ENCODE data around the gene CLCN1. TPM values are rescaled to one million over a fixed set of nuclear protein-coding genes. Genes with fewer than 3 reads are reported as not detected.
A peak's percentile ranks its signal among the peaks of the same experiment; 100 is the strongest.

Gene CLCN1
- total and polyA plus RNA-seq, 4 donors = not detected

DNA sequence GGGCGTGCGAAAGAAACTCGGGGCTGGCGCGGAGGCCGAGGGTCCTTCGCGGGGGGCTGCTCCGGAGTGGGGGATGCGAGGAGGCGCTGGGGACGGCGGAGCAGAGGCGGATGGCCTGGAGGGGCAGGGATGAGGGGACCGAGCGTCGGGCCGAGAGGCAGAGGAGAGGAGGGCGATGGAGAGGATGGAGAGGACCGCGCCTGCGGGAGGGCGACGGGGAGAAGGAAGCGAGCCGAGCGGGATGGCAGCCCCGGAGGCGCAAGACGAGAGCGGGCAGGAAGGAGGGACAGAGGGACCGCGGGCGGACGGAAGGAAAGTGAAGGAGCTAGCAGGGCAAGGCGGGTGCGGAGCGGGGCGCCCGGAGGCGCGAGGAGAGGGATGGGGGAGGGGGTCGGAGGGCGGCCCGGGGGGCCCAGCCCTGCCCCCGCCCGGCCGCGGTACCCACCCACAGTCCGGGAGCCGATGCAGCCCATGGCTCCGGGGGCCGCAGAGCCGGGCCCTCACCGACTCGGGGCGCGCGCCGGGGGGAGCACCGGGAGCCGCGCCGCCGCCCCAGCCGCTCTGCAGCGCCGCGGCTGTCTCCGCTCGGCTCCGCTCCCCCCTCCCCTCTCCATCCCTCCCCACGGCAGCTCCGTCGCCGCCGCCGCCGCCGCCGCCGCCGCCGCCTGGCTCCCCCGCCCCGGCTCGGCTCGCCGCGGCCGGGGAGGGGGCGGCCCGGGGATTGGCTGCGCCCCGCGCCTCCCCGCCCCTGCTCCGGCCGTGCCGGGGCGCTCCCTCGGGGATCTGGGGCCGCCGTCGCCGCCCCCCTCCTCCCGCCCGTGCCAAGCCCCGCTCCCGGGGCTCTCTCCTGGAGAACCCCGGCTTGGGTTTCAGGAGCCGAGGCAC, 46.5 kb downstream of the CLCN1 start, which contains the start of gene FAM131B:
FAM131B (minus strand) TSS at position 583 of the 885 bp plus-strand sequence; CDS start at position 473, 110 bp downstream.
- DNase-seq = peak in 1 of 2 donors; percentile 81
- H3K4me1 ChIP-seq (ENCODE audit: control insufficient read depth in 1 of 2, insufficient read depth in 2 of 2, low read length in 2 of 2) = no peaks in the 10 kb centered on the region
- no peak within 1 kb of the TSS for H3K27ac ChIP-seq (ENCODE audit: low read depth in 1 of 2, low read length in 2 of 2)
- WGBS, 2 donors = 0 to 1% methylated on average over 23 to 112 of the region's 112 CpGs
- intact Hi-C loops (cut with DNase I) = loop anchor here in 1 of 2 donors (5.0 kb wide), 1 partner anchor 55 kb away; no protein-coding TSS in a partner anchor
- H3K36me3 ChIP-seq (ENCODE audit: control insufficient read depth in 1 of 2, insufficient read depth in 2 of 2, low read length in 1 of 2) = no peaks in the 10 kb centered on the region
- H3K27me3 ChIP-seq (ENCODE audit: control insufficient read depth in 1 of 2, insufficient read depth in 2 of 2, low read length in 1 of 2) = no peaks in the 10 kb centered on the region
- no peaks in the 10 kb centered on the region for H3K9me3 ChIP-seq (ENCODE audit: control insufficient read depth, low read length)
- ATAC-seq (ENCODE audit: low FRiP score) = peak; percentile 39
- H3K4me3 ChIP-seq (ENCODE audit: low read length in 2 of 2) = peak within 1 kb of the TSS; percentile 62 to 66

DNA sequence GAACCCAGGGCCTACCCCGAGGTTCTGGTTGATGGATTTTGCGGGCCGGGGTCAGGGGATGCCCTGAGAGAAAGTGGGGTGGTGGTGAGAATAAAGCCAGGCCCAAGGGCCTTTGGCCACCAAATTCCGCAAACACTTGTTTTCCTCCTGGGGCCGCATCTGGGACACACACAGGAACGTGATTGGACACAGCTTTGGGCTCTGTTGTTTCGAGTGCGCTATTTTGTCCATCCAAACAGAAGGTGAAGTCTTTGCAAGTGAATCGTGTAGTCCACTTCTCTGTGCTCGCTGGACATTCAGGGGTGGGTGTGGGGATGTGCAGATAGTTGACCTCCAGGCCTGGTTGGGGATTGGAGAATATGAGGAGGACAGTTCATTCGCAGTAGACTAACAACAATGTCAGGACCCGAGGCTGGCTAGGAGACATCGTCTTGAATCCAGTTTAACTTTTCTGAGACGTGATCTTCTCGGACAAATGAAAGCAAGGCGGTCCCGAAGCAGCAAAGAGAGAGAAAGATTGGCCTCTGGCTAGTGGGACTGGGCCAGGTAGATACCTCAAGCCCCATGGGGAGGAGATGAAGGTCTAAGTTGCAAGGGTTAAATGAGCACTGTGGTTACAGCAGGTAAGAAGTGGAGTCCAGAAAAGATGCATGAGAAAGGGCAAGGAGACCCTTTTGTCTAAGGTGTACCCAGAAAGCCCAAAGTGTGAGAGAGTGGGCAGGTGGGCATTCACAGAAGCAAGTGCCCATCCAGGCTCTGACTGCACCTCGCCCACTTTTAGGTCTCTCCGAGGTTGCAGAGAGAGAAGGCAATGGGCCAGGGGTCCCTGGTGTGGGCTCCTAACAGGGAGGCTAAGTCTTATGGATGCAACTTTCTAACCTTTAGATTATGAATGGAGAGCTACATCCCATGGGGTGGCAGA, 47.4 kb downstream of the CLCN1 start:
- no peak for ATAC-seq (ENCODE audit: low FRiP score)
- no peak overlapping the region for H3K27ac ChIP-seq (ENCODE audit: low read depth in 1 of 2, low read length in 2 of 2)
- no peaks in the 10 kb centered on the region for H3K27me3 ChIP-seq (ENCODE audit: control insufficient read depth in 1 of 2, insufficient read depth in 2 of 2, low read length in 1 of 2)
- no peaks in the 10 kb centered on the region for H3K9me3 ChIP-seq (ENCODE audit: control insufficient read depth, low read length)
- intact Hi-C loops (cut with DNase I) = loop anchor here in 1 of 2 donors (5.0 kb wide), 1 partner anchor 54 kb away; no protein-coding TSS in a partner anchor
- no peaks in the 10 kb centered on the region for H3K4me1 ChIP-seq (ENCODE audit: control insufficient read depth in 1 of 2, insufficient read depth in 2 of 2, low read length in 2 of 2)
- peak overlapping the region; percentile 62 to 66 for H3K4me3 ChIP-seq (ENCODE audit: low read length in 2 of 2)
- WGBS, 2 donors = 51 to 55% methylated on average over 19 of the region's 19 CpGs
- peak in 1 of 2 donors; percentile 63 for DNase-seq
- no peaks in the 10 kb centered on the region for H3K36me3 ChIP-seq (ENCODE audit: control insufficient read depth in 1 of 2, insufficient read depth in 2 of 2, low read length in 1 of 2)

DNA sequence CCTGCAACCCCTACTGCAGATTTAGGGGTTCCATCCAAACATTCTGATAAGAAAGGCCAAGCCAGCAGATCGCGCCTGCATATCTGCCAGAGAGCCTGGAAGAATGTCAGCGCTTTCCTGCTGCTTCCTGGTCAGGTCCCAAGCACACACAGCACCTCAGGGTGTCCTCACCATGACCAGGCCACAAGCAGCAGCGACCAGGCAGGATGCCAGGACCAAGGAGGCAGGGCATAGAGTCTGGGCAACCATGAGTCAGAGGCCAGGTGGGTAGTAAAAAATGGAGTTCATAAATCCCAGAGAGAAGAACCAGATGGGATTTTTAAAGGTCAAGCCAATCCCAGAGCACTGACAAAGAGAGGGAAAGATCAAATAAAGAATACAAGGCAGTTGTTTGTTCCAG, 52.1 kb downstream of the CLCN1 start:
- ATAC-seq (ENCODE audit: low FRiP score) (no peak), DNase-seq (peak in 1 of 2 donors; percentile 42)
- Histone ChIP-seq H3K36me3 (ENCODE audit: control insufficient read depth in 1 of 2, insufficient read depth in 2 of 2, low read length in 1 of 2) (no peaks in the 10 kb centered on the region), H3K4me1 (ENCODE audit: control insufficient read depth in 1 of 2, insufficient read depth in 2 of 2, low read length in 2 of 2) (no peaks in the 10 kb centered on the region), H3K4me3 (ENCODE audit: low read length in 2 of 2) (no peak overlapping the region), H3K9me3 (ENCODE audit: control insufficient read depth, low read length) (no peaks in the 10 kb centered on the region), H3K27me3 (ENCODE audit: control insufficient read depth in 1 of 2, insufficient read depth in 2 of 2, low read length in 1 of 2) (no peaks in the 10 kb centered on the region), H3K27ac (ENCODE audit: low read depth in 1 of 2, low read length in 2 of 2) (no peak overlapping the region)
- intact Hi-C loops (cut with DNase I) = no loop called here
- 86 to 89% methylated on average over 4 of the region's 4 CpGs for WGBS, 2 donors

DNA sequence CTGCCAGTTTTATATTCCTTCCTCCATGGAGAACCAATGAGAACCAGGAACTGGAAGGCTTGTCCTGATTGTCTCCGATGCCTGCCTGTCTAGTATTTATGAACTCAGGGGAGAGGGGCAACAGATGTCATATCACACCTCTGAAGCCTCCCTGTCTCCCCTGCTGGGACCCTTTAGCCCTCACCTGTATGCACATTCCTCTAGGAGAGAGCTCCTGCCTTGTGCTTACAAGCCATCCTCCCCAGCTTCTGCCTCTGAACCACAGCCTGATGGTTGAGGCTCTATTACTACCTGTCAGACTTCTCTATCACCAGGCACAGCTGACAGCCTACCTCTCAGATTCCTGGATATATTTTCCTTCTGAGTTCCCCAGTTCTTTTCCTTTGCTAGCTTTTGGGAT, 52.5 kb downstream of the CLCN1 start:
- intact Hi-C loops (cut with DNase I) = no loop called here
- DNase-seq (peak in 1 of 2 donors; percentile 2), ATAC-seq (ENCODE audit: low FRiP score) (no peak)
- Histone ChIP-seq H3K4me3 (ENCODE audit: low read length in 2 of 2) (no peak overlapping the region), H3K27me3 (ENCODE audit: control insufficient read depth in 1 of 2, insufficient read depth in 2 of 2, low read length in 1 of 2) (no peaks in the 10 kb centered on the region), H3K27ac (ENCODE audit: low read depth in 1 of 2, low read length in 2 of 2) (no peak overlapping the region), H3K4me1 (ENCODE audit: control insufficient read depth in 1 of 2, insufficient read depth in 2 of 2, low read length in 2 of 2) (no peaks in the 10 kb centered on the region), H3K9me3 (ENCODE audit: control insufficient read depth, low read length) (no peaks in the 10 kb centered on the region), H3K36me3 (ENCODE audit: control insufficient read depth in 1 of 2, insufficient read depth in 2 of 2, low read length in 1 of 2) (no peaks in the 10 kb centered on the region)
- 93 to 100% methylated on average over 1 of the region's 1 CpG for WGBS, 2 donors

- intact Hi-C loops (cut with DNase I) = no loop called here
- 93 to 94% methylated on average over 12 of the region's 12 CpGs for WGBS, 2 donors
- H3K4me3 ChIP-seq (ENCODE audit: low read length in 2 of 2) = no peak overlapping the region
- ATAC-seq (ENCODE audit: low FRiP score) (no peak), DNase-seq (peak in 1 of 2 donors; percentile 26)
- no peaks in the 10 kb centered on the region for H3K36me3 ChIP-seq (ENCODE audit: control insufficient read depth in 1 of 2, insufficient read depth in 2 of 2, low read length in 1 of 2)
- no peaks in the 10 kb centered on the region for H3K4me1 ChIP-seq (ENCODE audit: control insufficient read depth in 1 of 2, insufficient read depth in 2 of 2, low read length in 2 of 2)
- no peaks in the 10 kb centered on the region for H3K9me3 ChIP-seq (ENCODE audit: control insufficient read depth, low read length)
- no peak overlapping the region for H3K27ac ChIP-seq (ENCODE audit: low read depth in 1 of 2, low read length in 2 of 2)
- H3K27me3 ChIP-seq (ENCODE audit: control insufficient read depth in 1 of 2, insufficient read depth in 2 of 2, low read length in 1 of 2) = no peaks in the 10 kb centered on the region
Measured at GRCh38 chr7:143369678-143370651, 54.1 kb downstream of the CLCN1 start.

GRCh38 chr7:143372070-143372469, 56.2 kb downstream of the CLCN1 start:
- 27 to 32% methylated on average over 4 of the region's 4 CpGs for WGBS, 2 donors
- H3K4me3 ChIP-seq (ENCODE audit: low read length in 2 of 2) = no peak overlapping the region

DNA sequence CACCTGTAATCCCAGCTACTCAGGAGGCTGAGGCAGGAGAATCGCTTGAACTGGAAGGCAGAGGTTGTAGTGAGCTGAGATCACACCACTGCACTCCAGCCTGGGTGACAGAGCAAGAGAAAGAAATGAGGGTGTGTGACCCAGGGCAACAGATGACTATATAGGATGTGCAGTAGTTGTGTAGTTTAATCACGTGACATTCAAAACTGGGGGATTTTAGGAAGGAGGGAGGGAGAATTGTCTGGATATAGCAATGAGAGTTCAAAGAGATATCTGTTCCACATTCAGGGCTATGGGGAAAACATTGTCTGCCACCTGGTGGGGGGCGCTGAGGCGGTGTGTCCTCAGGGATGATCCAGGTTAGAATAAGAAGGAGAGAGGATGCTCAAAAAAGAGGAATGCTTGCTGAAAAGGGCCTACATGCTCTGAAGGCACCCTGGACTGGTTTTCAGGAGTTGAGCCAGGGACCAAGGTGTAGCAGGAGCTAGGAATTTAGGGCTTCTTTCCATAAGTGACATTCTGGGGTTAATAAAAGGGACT, 57.4 kb downstream of the CLCN1 start:
- Histone ChIP-seq H3K4me3 (ENCODE audit: low read length in 2 of 2) (no peak overlapping the region), H3K27ac (ENCODE audit: low read depth in 1 of 2, low read length in 2 of 2) (no peak overlapping the region), H3K36me3 (ENCODE audit: control insufficient read depth in 1 of 2, insufficient read depth in 2 of 2, low read length in 1 of 2) (no peaks in the 10 kb centered on the region), H3K9me3 (ENCODE audit: control insufficient read depth, low read length) (no peaks in the 10 kb centered on the region), H3K27me3 (ENCODE audit: control insufficient read depth in 1 of 2, insufficient read depth in 2 of 2, low read length in 1 of 2) (no peaks in the 10 kb centered on the region), H3K4me1 (ENCODE audit: control insufficient read depth in 1 of 2, insufficient read depth in 2 of 2, low read length in 2 of 2) (no peaks in the 10 kb centered on the region)
- 93 to 95% methylated on average over 4 of the region's 4 CpGs for WGBS, 2 donors
- intact Hi-C loops (cut with DNase I) = no loop called here
- ATAC-seq (ENCODE audit: low FRiP score) (no peak), DNase-seq (peak in 1 of 2 donors; percentile 55)

More at GRCh38 chr7:143372070-143372469, 56.2 kb downstream of the CLCN1 start:
- DNase-seq (peak; percentile 75 to 91), ATAC-seq (ENCODE audit: low FRiP score) (peak; percentile 44)
- intact Hi-C loops (cut with DNase I) = no loop called here
- no peak overlapping the region for H3K27ac ChIP-seq (ENCODE audit: low read depth in 1 of 2, low read length in 2 of 2)
- H3K4me1 ChIP-seq (ENCODE audit: control insufficient read depth in 1 of 2, insufficient read depth in 2 of 2, low read length in 2 of 2) = no peaks in the 10 kb centered on the region
- H3K9me3 ChIP-seq (ENCODE audit: control insufficient read depth, low read length) = no peaks in the 10 kb centered on the region
- H3K36me3 ChIP-seq (ENCODE audit: control insufficient read depth in 1 of 2, insufficient read depth in 2 of 2, low read length in 1 of 2) = no peaks in the 10 kb centered on the region
- H3K27me3 ChIP-seq (ENCODE audit: control insufficient read depth in 1 of 2, insufficient read depth in 2 of 2, low read length in 1 of 2) = no peaks in the 10 kb centered on the region

Measured in aorta (tissue), 5 donors.